Measurements from ENCODE around the gene REEP5. TPM values are rescaled to one million over a fixed set of nuclear protein-coding genes. Genes with fewer than 3 reads are reported as not detected.
"Not testable (repeated sequence)": the region's sequence is repeated elsewhere in the genome, so short reads cannot be mapped to it uniquely, and the experiment has no call there.

REEP5 gene
- total RNA-seq, 1 donor from 2014 or later = 83.4 TPM

- DNase-seq (ENCODE audit: low spot score) = no peak
- no peaks in the 10 kb centered on the region for H3K27me3 Mint-ChIP-seq (ENCODE audit: low read depth)
- intact Hi-C loops (cut with micrococcal nuclease) = no loop called here
- H3K27ac Mint-ChIP-seq = no peak overlapping the region
- H3K36me3 Mint-ChIP-seq (ENCODE audit: low read depth) = peaks cover 76% of the 10 kb centered on the region
- H3K4me1 Mint-ChIP-seq (ENCODE audit: low read depth) = peaks cover 43% of the 10 kb centered on the region
- H3K4me3 Mint-ChIP-seq (ENCODE audit: low read depth) = no peak overlapping the region
- H3K9me3 Mint-ChIP-seq = no peaks in the 10 kb centered on the region
Observed at GRCh38 chr5:112870966-112871365, 51.1 kb downstream of the REEP5 start.

GRCh38 chr5:112869948-112870347, 52.1 kb downstream of the REEP5 start:
- Mint-ChIP-seq H3K4me1 (ENCODE audit: low read depth) (peaks cover 43% of the 10 kb centered on the region), H3K27me3 (ENCODE audit: low read depth) (no peaks in the 10 kb centered on the region), H3K27ac (no peak overlapping the region), H3K9me3 (no peaks in the 10 kb centered on the region), H3K4me3 (ENCODE audit: low read depth) (no peak overlapping the region), H3K36me3 (ENCODE audit: low read depth) (peaks cover 73% of the 10 kb centered on the region)
- intact Hi-C loops (cut with micrococcal nuclease) = no loop called here
- no peak for DNase-seq (ENCODE audit: low spot score)

- H3K4me1 Mint-ChIP-seq (ENCODE audit: low read depth) = peaks cover 46% of the 10 kb centered on the region
Observed at GRCh38 chr5:112867411-112867810, 54.6 kb downstream of the REEP5 start.

DNA sequence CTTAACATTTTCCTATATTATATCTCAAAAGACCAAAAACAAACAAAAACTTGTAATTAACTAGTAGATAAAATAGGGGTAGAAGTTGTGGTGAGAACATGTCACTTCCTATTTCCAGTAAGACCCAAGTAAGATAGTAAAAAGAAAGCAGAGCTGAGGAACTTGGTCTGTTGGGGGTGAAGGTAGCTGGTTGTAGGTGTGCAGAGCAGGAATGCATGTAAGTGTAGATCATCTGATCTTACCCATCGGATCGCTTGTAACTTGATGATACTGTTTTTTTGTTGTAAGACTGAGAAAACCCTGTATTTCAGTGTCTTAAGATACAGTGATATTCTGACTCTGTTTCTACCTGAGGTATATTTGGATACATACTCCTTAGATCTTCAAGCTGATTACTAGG, 55.3 kb downstream of the REEP5 start:
- Mint-ChIP-seq H3K36me3 (ENCODE audit: low read depth) (peaks cover 78% of the 10 kb centered on the region), H3K9me3 (no peaks in the 10 kb centered on the region), H3K27me3 (ENCODE audit: low read depth) (no peaks in the 10 kb centered on the region), H3K27ac (peak overlapping the region; percentile 46), H3K4me1 (ENCODE audit: low read depth) (peaks cover 49% of the 10 kb centered on the region), H3K4me3 (ENCODE audit: low read depth) (no peak overlapping the region)
- intact Hi-C loops (cut with micrococcal nuclease) = no loop called here
- no peak for DNase-seq (ENCODE audit: low spot score)

More at GRCh38 chr5:112867411-112867810, 54.6 kb downstream of the REEP5 start:
- no peak for DNase-seq (ENCODE audit: low spot score)
- intact Hi-C loops (cut with micrococcal nuclease) = no loop called here
- H3K36me3 Mint-ChIP-seq (ENCODE audit: low read depth) = peaks cover 72% of the 10 kb centered on the region
- no peaks in the 10 kb centered on the region for H3K9me3 Mint-ChIP-seq
- H3K27ac Mint-ChIP-seq = peak overlapping the region; percentile 19
- H3K27me3 Mint-ChIP-seq (ENCODE audit: low read depth) = no peaks in the 10 kb centered on the region
- H3K4me3 Mint-ChIP-seq (ENCODE audit: low read depth) = no peak overlapping the region

- no peaks in the 10 kb centered on the region for H3K27me3 Mint-ChIP-seq (ENCODE audit: low read depth)
- H3K4me3 Mint-ChIP-seq (ENCODE audit: low read depth) = no peak overlapping the region
- no peaks in the 10 kb centered on the region for H3K9me3 Mint-ChIP-seq
- peaks cover 51% of the 10 kb centered on the region for H3K4me1 Mint-ChIP-seq (ENCODE audit: low read depth)
- no peak for DNase-seq (ENCODE audit: low spot score)
- peaks cover 74% of the 10 kb centered on the region for H3K36me3 Mint-ChIP-seq (ENCODE audit: low read depth)
- H3K27ac Mint-ChIP-seq = no peak overlapping the region
- intact Hi-C loops (cut with micrococcal nuclease) = no loop called here
Observed at GRCh38 chr5:112865128-112865527, 56.9 kb downstream of the REEP5 start.

- H3K4me1 Mint-ChIP-seq (ENCODE audit: low read depth) = peaks cover 41% of the 10 kb centered on the region
- no peaks in the 10 kb centered on the region for H3K27me3 Mint-ChIP-seq (ENCODE audit: low read depth)
- intact Hi-C loops (cut with micrococcal nuclease) = loop anchor here (5.0 kb wide), 2 partner anchors 99 to 156 kb away; no protein-coding TSS in a partner anchor
- DNase-seq (ENCODE audit: low spot score) = no peak
- H3K27ac Mint-ChIP-seq = no peak overlapping the region
- peak overlapping the region; percentile 58 for H3K4me3 Mint-ChIP-seq (ENCODE audit: low read depth)
- peaks cover 58% of the 10 kb centered on the region for H3K36me3 Mint-ChIP-seq (ENCODE audit: low read depth)
- H3K9me3 Mint-ChIP-seq = no peaks in the 10 kb centered on the region
Observed at GRCh38 chr5:112863549-112863948, 58.5 kb downstream of the REEP5 start.

- peaks cover 42% of the 10 kb centered on the region for H3K4me1 Mint-ChIP-seq (ENCODE audit: low read depth)
- DNase-seq (ENCODE audit: low spot score) = no peak
- intact Hi-C loops (cut with micrococcal nuclease) = loop anchor here (5.0 kb wide), 2 partner anchors 100 to 155 kb away; no protein-coding TSS in a partner anchor
Observed at GRCh38 chr5:112862085-112862484, 59.9 kb downstream of the REEP5 start.

DNA sequence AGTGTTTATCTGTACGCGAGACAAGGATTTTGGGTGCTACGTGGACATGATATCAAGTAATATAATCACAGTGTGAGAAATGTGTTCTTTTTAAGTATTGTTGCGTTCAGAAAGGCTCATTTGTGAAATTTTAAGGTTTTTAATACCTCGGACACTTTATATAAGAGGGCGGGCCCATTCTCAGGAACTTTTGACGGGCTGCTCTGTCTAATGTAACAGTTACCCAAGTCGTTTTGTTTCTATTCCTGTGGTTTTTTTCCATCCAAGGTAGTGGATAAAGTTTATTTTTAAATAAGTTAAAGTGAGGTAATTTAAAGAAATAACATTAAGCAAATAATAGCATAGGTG, 60.4 kb downstream of the REEP5 start:
- peak overlapping the region; percentile 97 for H3K27ac Mint-ChIP-seq
- intact Hi-C loops (cut with micrococcal nuclease) = loop anchor here (1.0 to 5.0 kb wide), 5 partner anchors 17 to 154 kb away; partner anchors contain the start of genes DCP2 and REEP5

More at GRCh38 chr5:112862085-112862484, 59.9 kb downstream of the REEP5 start:
- H3K9me3 Mint-ChIP-seq = no peaks in the 10 kb centered on the region
- H3K4me3 Mint-ChIP-seq (ENCODE audit: low read depth) = peak overlapping the region; percentile 94
- peaks cover 46% of the 10 kb centered on the region for H3K36me3 Mint-ChIP-seq (ENCODE audit: low read depth)
- peak overlapping the region; percentile 46 for H3K27ac Mint-ChIP-seq
- H3K27me3 Mint-ChIP-seq (ENCODE audit: low read depth) = no peaks in the 10 kb centered on the region

DNA sequence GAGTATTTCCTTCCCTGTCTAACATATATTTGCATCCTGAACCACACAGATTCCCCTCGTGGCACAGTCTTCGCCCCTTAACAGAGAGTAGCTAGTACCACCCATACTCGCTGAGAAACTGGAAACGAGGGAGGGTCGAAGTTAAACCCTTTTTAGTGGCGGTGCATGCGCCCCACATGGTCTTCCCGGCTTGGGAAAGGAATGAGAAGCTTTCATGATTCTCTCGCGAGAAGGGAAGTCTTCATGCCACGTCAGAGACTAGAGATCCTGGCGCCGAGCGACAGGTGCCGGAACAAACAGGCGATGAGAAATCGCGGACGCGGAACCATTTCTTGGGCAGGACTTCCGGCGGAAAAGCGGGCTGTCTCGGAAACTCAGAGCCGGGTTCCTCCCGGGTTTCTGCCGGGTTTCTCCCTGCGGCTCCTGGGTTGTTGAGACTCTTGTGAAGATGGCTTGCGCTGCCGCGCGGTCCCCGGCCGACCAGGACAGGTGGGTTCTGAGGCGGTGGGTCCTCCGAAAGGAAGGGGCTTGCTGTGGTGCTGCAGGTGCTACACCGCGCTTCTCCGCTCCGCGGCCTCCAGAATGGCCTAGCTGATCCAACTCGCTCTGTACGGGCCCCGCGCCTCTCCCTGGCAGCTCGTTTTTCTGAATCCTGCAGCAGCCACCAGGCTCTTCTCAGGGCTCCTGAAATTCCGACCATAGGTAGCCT, 60.9 kb downstream of the REEP5 start, which contains the start of gene SRP19:
Gene SRP19 (plus strand): TSS at position 359 of the 709 bp plus-strand sequence. CDS start 90 bp downstream, at position 449.
- peak within 1 kb of the TSS; percentile 94 for H3K4me3 Mint-ChIP-seq (ENCODE audit: low read depth)
- peak within 1 kb of the TSS; percentile 97 for H3K27ac Mint-ChIP-seq
- peaks cover 36% of the 10 kb centered on the region for H3K36me3 Mint-ChIP-seq (ENCODE audit: low read depth)
- H3K27me3 Mint-ChIP-seq (ENCODE audit: low read depth) = peaks cover 4% of the 10 kb centered on the region
- DNase-seq (ENCODE audit: low spot score) = peak; percentile 89
- peaks cover 34% of the 10 kb centered on the region for H3K4me1 Mint-ChIP-seq (ENCODE audit: low read depth)
- intact Hi-C loops (cut with micrococcal nuclease) = loop anchor here (1.0 to 5.0 kb wide), 5 partner anchors 18 to 154 kb away; partner anchors contain the start of genes DCP2 and REEP5
- no peaks in the 10 kb centered on the region for H3K9me3 Mint-ChIP-seq

More for the DNA sequence above, 60.4 kb downstream of the REEP5 start:
- no peaks in the 10 kb centered on the region for H3K27me3 Mint-ChIP-seq (ENCODE audit: low read depth)
- H3K4me1 Mint-ChIP-seq (ENCODE audit: low read depth) = peaks cover 38% of the 10 kb centered on the region
- H3K9me3 Mint-ChIP-seq = no peaks in the 10 kb centered on the region
- DNase-seq (ENCODE audit: low spot score) = no peak
- peaks cover 41% of the 10 kb centered on the region for H3K36me3 Mint-ChIP-seq (ENCODE audit: low read depth)
- peak overlapping the region; percentile 94 for H3K4me3 Mint-ChIP-seq (ENCODE audit: low read depth)

GRCh38 chr5:112860571-112860928, 61.5 kb downstream of the REEP5 start:
- not testable (repeated sequence) for H3K9me3 Mint-ChIP-seq; H3K27me3 Mint-ChIP-seq (ENCODE audit: low read depth); DNase-seq (ENCODE audit: low spot score)
- peaks cover 34% of the 10 kb centered on the region for H3K36me3 Mint-ChIP-seq (ENCODE audit: low read depth)
- peak overlapping the region; percentile 97 for H3K27ac Mint-ChIP-seq
- intact Hi-C loops (cut with micrococcal nuclease) = loop anchor here (2.0 to 5.0 kb wide), 4 partner anchors 18 to 153 kb away; partner anchors contain the start of gene REEP5
- peak overlapping the region; percentile 94 for H3K4me3 Mint-ChIP-seq (ENCODE audit: low read depth)
- peaks cover 34% of the 10 kb centered on the region for H3K4me1 Mint-ChIP-seq (ENCODE audit: low read depth)

DNA sequence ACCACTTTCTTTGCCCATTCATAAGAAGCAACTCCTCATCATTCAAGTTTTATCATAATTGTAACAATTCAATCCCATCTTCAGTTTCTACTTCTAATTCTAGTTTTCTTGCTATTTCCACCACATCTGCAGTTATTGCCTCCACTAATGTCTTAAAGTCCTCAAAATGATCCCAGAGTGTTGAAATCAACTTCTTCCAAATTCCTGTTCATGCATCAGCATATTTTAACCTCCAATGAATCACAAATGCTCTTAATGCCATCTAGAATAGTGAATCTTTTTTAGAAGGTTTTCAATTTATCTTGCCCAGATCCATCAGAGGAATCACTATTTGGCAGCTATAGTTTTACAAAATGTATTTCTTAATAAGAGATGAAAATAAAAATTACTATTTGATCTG, 64.2 kb downstream of the REEP5 start:
- no peak for DNase-seq (ENCODE audit: low spot score)
- Mint-ChIP-seq H3K4me1 (ENCODE audit: low read depth) (peaks cover 21% of the 10 kb centered on the region), H3K9me3 (peaks cover 10% of the 10 kb centered on the region), H3K36me3 (ENCODE audit: low read depth) (peaks cover 24% of the 10 kb centered on the region), H3K27me3 (ENCODE audit: low read depth) (peaks cover 16% of the 10 kb centered on the region), H3K27ac (no peak overlapping the region), H3K4me3 (ENCODE audit: low read depth) (no peak overlapping the region)
- intact Hi-C loops (cut with micrococcal nuclease) = no loop called here

DNA sequence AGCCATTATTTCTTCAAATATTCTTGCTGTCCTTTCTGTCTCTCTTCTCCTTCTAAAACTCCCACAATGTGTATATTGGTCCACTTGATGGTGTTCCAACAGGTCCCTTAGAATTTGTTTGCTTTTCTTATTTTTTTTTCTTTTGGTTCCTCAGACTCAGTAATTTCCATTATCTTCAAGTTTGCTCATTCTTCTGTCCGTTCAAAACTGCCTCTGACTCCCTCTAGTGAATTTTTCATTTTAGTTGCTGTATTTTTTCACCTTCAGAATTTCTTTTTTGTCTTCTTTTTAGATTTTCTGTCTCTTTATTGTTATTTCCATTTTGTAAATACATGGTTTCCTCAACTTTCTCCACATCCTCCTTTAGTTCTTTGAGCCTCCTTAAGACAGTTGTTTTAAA, 67.4 kb downstream of the REEP5 start:
- no peak overlapping the region for H3K4me3 Mint-ChIP-seq (ENCODE audit: low read depth)
- H3K27me3 Mint-ChIP-seq (ENCODE audit: low read depth) = peaks cover 21% of the 10 kb centered on the region
- H3K9me3 Mint-ChIP-seq = peaks cover 10% of the 10 kb centered on the region
- peaks cover 7% of the 10 kb centered on the region for H3K4me1 Mint-ChIP-seq (ENCODE audit: low read depth)
- DNase-seq (ENCODE audit: low spot score) = no peak
- intact Hi-C loops (cut with micrococcal nuclease) = no loop called here
- peaks cover 8% of the 10 kb centered on the region for H3K36me3 Mint-ChIP-seq (ENCODE audit: low read depth)
- no peak overlapping the region for H3K27ac Mint-ChIP-seq

- H3K9me3 Mint-ChIP-seq = peaks cover 4% of the 10 kb centered on the region
- H3K4me3 Mint-ChIP-seq (ENCODE audit: low read depth) = no peak overlapping the region
- no peak overlapping the region for H3K27ac Mint-ChIP-seq
- peaks cover 5% of the 10 kb centered on the region for H3K4me1 Mint-ChIP-seq (ENCODE audit: low read depth)
- peaks cover 9% of the 10 kb centered on the region for H3K27me3 Mint-ChIP-seq (ENCODE audit: low read depth)
- H3K36me3 Mint-ChIP-seq (ENCODE audit: low read depth) = peaks cover 4% of the 10 kb centered on the region
- DNase-seq (ENCODE audit: low spot score) = no peak
- intact Hi-C loops (cut with micrococcal nuclease) = no loop called here
Observed at GRCh38 chr5:112849912-112850311, 72.1 kb downstream of the REEP5 start.

All from activated T-helper 2 cell treated with anti-CD3 and anti-CD28 coated beads, Interferon-gamma antibody, Interleukin-2, Interleukin-4, amounts not matched to agents 10 μg/mL and 5 μg/mL and 100 μg/mL, durations not matched to agents 14 hours and 24 hours and 36 hours (primary cell).